Endothelial cell of hepatic sinusoid (primary cell): Measurements from ENCODE around the gene IRF2BP2.

Experiments used
- in situ Hi-C: cut with HindIII; loops from 2 replicates; pipeline ENCODE4 v1.10.0; 2017; ENCODE audit warnings: low sequenced_read_pairs

Gene IRF2BP2

DNA sequence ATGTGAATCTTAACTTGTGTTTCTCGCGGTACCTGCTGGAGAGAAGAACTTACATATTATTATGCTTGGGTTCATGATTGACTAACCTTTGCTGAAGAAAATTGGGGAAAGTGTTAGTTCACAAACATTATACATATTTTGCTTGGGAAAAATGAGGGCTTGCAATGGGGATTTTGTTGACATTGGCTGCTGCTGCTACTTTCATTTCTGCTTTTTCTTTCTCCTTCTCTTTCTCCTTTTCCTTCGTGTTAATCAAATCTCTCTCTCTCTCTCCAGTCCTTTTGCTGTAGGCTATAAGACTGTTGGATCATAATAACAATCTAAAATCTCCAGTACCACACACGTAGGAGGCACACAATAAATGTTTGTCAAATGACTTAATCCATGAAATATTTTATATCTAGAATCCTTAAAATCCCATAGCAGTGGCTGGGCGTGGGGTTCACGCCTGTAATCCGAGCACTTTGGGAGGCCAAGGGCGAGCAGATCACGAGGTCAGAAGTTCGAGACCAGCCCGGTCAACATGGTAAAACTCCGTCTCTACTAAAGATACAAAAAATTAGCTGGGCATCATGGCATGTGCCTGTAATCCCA is 23.0 kb downstream of the IRF2BP2 start:
- in situ Hi-C loops = no loop called here

DNA sequence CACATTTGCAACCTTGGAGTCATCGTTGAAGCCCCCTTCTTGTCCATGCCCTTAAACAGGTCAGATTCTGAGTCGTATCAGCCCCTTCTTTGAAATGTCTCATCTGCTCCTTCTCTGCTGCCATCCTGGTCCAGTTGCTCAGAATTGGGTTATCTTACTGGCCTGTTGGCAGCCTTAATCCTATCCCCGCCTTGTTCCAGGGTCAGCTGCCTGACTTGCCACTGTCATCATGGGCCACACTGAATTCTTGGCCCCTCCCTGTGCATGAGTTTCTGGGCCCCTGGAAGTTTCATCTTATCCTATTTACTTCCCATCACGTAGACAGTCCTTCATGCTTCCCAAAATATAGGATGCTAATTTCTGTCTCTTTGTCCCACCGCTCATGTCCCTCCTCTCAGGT is 23.7 kb downstream of the IRF2BP2 start:
- in situ Hi-C loops = no loop called here

DNA sequence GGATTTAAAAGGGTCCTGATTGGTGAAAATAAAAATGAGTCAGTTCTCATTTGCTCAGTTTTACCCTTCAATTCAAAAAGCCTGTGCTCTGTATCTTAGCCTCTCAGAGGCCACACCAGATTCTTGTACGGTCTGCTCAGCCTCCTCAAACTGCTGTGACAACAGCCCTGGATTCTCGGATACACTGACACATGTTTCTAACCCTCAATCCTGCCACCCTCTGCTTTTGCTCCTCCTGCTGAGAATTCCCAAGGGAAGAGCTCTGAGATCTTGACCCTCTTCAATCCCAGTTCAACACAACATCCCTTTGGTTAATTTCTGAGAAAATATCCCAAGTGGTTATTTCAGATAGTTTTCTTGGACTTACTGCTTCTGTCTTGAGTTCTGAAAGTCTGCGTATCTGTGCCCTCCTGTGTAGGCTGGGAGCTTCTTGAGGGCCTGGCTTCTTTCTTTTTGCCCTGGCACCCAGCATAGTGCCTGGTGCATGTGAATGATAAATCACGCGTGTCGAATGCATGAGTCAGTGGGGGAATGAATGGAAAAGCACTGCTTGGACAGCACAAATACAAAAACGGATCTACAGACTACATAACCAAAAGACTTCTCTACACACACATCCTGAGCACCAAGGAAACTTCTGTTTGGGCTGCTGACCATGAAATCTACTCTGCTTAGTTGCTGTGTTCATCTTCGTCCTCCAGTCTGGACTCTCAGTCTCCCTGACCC is 24.5 kb downstream of the IRF2BP2 start:
- in situ Hi-C loops = no loop called here

DNA sequence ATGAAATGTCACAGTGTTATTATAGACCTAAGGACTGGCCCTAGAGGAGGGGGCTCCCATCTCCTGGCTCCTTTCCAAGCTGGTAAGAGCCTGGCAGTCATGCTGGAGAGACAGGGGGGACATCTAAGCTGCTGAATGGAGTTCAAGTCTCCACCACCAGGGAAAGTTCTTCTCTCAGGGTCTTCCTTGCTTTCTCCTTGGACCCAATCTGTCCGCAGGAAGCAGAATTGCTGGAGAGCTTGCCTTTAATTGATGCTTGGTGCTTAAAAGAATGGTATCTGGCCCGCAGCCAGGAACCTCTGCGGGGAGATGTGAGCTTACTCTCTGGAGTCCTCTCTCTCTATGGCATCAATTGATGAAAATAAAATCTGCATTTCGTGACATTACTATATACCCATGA is 25.1 kb downstream of the IRF2BP2 start:
- in situ Hi-C loops = loop anchor here (5.0 kb wide), 1 partner anchor 492 kb away; no protein-coding TSS in a partner anchor

DNA sequence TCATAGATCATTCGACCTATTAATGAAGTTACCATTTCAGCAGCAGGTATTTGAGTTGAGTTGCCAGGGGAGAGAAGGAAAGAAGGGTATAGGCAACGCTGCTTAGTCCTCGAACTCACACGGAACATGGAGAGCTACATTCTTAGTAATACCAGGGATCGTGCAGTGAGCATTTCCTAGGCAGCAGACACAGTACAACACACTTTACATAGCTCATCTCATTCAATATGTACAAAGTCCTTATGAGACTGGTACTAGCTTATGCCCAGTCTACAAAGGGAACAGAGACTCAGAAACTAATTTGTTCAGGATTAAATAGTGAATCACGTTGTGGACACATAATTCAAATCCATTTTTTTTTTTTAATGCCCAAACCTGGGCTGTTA is 25.6 kb downstream of the IRF2BP2 start:
- in situ Hi-C loops = loop anchor here (5.0 kb wide), 1 partner anchor 493 kb away; no protein-coding TSS in a partner anchor

DNA sequence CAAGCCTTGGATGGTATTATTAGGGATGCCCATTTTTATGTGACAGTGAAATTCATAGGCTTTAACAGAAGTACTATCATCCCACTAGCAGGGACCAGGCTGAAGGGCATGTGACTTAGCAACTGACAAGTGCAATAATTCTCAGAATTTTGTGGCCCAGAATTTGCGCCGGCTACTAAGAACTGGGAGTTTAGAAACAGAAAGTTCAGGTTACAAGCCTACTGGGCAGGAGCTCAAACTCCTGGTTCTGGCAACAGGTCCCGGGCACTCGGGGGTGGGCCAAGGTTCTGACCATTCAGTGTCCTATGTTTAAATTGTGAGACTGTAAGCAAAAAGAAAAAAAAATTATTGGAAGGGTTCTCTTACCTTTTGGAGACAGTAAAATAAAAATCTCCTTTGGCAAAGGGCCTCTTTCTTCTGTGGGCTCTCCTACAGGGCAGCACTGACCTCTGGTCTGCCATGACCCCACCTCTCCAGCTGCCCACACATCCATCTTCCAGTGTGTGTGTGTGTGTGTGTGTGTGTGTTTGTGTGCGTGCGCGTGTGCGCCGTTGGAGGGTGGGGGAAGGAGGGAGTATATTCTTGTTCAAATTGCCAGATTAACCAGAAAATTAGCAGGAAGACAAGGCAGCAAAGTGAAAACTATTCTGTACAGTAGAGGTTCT is 26.1 kb downstream of the IRF2BP2 start:
- in situ Hi-C loops = loop anchor here (5.0 kb wide), 1 partner anchor 493 kb away; no protein-coding TSS in a partner anchor

DNA sequence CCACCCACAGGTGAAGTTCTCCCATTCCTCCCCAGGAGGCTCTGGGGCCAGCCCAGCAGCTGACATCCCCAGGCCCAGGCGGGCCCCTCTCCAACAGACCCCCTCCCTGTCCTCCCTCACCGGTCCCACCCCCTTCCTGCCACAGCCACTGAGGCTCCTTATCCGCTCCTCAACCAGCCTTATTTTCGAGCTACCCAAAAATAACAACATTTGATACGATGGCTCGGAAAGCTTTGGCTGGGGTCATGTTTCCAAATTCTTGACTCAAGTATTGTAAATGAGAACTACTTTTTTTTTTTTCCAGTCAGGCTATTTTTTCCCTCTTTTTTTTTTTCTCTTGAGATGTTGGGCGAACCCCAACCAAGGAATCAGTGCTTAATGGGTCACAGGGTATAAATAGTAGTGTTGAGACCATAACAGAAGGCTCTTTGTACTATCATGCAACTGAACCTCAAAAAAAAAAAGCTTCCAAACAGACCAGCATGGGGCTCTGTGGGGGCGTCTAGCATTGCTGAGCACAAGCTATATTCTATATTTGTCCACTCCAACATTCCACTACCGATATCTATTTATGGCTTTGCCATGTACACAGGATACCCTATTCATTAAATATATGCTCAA is 27.2 kb downstream of the IRF2BP2 start:
- in situ Hi-C loops = loop anchor here (5.0 kb wide), 1 partner anchor 495 kb away; no protein-coding TSS in a partner anchor

DNA sequence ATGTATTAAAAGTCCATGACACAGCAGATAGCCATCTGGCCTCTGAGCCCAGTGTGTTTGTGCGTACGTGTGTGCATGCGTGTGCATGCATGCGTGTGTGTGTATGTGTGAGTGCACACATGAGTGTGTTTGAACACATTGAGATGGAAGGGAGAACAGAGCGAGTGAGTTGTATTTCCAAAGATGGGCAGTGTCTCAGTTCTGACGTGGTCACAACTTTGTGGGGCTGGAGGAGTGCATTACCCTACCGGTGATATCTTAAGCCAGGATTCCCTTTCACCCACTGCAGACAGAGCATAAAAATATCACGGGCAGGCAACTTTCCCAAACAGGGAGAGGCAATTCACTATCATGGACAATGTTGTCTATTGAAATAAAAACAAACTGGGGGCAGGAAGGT is 27.8 kb downstream of the IRF2BP2 start:
- in situ Hi-C loops = loop anchor here (5.0 kb wide), 1 partner anchor 495 kb away; no protein-coding TSS in a partner anchor

DNA sequence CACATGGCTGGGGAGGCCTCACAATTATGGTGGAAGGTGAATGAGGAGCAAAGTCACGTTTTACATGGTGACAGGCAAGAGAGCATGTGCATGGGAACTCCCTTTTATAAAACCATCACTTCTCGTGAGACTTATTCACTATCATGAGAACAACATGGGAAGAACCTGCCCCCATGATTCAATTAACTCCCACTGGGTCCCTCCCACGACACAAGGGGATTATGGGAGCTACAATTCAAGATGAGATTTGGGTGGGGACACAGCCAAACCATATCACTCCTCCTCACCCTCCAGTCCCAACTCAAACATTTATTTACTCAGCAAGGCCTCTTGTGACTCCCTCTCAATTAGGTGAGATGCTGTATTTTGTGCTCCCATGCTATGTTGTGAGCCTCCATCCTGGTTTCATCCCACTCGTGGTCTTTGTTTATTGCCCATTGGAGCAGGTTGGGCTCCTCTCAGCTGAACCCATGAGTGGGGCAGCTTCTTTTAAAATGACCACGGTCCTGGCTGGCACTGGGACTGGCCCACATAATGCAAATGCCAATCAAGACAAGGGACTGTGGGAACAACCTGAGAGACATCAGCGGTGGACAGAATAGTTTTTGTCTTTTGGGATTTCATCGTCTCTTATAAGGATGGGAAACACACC is 28.8 kb downstream of the IRF2BP2 start:
- in situ Hi-C loops = loop anchor here (5.0 kb wide), 1 partner anchor 496 kb away; no protein-coding TSS in a partner anchor

DNA sequence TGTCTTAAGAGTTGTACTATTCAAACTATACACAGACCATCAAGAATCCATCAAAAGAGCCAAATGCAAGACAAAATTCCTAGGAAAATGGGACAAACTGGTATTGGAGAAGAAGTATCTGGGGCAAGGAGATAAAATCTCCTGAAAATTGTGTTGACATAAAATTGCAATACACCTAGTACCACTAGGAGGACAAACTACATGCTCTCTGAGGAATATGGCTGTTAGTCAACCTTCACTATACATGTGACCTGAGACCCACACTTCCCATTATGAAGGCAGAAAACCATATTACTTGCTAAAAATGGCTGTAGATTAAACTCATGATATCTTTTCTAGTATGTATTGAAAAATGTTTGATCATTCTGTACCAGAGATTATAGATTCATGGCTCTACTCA is 30.0 kb downstream of the IRF2BP2 start:
- in situ Hi-C loops = loop anchor here (5.0 kb wide), 1 partner anchor 497 kb away; no protein-coding TSS in a partner anchor

DNA sequence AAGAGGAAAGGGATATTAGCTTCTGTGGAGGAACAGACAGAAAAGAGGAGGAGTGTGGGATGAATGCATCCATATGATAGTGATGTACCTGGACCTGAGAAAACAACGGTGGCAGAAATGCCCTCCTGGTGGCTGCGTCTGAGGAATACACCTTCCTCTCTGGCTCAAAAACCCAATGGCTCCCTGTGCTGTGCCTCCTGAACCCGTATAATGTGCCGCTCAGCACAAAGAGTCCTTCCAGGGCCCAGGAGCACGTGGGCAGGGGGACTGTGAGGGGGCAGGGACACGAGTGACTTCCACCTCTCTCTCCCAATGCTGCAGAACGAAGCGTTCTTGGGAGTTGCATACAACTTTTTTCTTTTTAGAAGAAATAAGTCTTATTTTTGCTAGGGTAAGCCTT is 31.2 kb downstream of the IRF2BP2 start:
- in situ Hi-C loops = no loop called here

DNA sequence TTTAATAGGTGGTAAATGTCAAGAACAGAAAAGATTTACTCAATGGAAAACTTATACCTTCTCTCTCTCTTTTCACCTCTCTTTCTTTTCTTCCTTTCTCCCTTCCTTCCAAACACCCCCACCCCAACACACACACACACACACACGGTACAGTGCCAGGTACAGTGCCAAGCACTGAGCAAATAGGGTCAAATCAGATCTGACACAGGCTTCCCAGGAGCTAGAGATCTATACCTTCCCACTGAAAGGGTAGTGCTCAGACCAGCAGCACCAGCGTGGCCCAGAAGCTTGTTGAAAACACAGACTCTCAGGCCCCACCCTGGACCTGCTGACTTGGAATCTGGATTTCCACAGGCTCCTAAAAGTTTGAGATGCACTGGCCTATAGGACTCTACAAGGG is 31.9 kb downstream of the IRF2BP2 start:
- in situ Hi-C loops = no loop called here

DNA sequence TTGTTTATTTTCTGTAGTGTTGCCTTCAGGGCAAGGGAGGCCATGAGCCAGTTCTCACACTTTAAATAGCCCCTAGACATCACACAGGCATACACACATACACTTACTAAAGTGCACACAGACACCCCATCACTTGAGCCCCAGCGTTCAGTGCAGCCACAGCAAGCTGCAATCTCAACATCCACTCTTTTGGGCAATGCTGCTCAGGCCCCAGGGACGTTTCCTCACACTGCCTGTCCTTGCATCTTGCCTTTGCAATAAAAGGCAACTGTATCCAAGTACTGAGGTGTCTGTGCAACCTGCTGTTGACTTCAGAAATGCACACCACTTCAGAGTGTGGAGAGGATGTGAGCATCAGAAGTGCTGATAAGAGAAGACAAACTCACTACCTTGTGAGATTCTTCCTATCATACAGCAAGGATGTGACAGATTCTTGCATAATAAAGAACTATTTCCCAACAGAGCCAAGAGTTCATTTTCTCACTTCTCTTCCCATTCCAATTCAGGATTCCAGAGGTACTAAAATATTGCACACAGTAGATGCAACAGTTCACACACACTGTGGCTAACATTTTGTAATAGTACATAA is 36.2 kb downstream of the IRF2BP2 start:
- in situ Hi-C loops = no loop called here

DNA sequence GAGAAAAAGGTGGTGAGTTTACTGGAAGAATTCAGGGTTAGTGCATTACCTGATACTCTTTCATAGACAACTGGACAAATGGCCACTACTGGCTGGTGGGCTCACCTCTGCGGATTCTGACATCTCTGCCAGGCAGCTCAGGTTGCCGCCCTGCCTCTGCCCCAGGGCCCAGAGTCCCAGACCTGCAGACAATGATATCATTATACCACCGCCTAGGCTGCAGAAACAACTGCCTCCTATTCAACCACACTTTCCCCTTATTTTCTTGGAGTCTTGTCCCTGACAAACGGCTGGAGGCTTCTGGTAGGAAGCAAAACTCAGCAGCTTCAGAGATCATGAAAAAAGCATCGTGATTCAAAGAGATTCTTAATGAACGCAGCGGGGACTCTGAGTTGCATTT is 37.0 kb downstream of the IRF2BP2 start:
- in situ Hi-C loops = no loop called here

DNA sequence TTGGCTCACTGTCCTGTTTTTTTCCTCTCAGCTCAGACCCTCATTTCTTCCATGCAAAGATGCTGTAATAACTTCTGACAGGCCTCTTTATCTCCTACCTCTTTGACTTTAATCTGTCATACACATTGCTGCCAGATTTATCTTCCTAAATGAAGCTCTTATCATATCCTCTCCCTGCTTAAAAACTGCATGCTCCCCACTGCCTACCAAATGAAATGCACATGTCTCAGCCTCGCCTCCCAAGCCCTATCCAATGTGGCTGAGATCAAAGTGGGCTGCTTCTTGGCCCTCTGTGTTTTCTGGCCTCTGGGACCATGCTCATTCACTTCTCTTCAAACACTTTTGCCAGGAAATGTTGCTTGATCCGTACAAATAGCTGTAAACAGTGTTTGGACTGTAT is 38.3 kb downstream of the IRF2BP2 start:
- in situ Hi-C loops = no loop called here

DNA sequence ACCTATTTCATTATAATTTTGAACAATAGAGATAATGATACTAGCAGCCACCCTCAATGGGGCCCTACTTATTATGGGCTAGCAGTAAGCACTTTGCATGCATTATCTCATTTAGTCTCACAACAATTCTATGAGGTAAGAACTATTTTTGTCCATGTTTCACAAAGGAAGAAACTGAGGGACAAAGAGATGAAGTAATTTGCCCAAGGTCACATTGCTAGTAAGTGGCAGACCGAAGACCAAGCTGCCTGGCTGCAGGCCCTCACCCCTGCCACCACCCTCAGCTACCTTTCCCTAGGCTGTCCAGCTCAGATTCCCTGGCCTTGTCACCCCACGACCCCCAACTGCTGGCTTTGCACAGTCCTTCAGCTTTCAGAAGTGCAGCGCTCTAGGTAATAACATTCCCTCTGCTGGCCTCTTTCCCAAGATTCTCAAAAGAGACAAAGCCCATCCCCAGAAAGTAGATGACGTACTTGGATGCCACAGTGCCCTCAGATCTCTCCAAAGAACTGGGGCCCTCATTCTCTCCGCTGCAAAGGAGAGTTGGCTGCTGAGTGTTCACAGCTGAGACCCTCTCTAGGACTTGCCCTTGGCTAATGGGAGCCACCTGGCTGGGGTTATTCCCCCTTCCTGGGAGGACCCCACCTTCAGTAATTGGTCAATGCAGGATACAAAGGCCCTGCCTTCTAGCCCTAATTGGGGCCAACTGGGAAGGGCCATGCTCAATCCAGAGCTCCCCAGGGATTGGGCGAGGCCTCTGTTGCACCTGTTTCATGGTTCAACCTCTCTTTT is 39.5 kb downstream of the IRF2BP2 start:
- in situ Hi-C loops = no loop called here

DNA sequence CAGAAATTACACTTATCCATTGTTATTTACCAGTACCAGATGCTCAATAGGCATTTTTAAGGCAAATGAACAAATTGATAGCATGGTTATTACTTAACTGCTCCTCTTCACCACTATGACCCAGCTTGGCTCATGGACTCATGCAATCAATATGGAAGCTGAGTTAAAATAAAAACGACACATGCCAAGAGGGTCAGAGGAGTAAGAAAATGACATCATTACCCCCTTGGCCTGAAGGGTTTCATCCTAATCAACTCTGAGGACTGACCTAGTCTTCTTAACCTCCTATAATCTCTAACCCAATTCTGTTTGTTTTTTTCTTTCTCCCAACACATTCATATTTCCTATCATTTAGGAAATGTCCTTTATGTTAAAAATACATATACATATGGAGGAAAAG is 41.6 kb downstream of the IRF2BP2 start:
- in situ Hi-C loops = no loop called here

DNA sequence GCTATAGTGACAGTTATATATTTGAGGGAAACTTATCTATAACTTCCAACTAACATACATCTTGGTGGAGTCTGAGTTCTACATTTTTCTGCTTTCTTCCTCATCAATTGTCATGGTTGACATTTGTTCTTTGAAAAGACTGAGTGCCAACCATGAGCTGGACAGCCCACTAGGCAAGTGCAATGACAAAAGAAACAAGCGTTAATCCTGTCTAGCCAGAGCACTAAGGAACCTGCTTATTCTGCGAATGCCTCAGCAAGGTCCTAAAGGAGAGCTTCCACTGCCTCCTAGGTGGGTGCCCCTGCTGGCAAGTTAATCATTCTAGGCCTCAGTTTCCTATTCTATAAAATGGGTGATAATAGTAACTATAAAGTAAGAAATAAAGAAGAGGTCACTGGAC is 44.8 kb downstream of the IRF2BP2 start:
- in situ Hi-C loops = no loop called here
